Lower leg skin (tissue), 3 donors: ENCODE measurements around the gene TSPAN2.

Experiments used
- CTCF ChIP-seq, 3 donors: fragments of 450-650 bp; IDR thresholded peaks; one replicate each; pipeline ENCODE4 v1.5.1; 2016; ENCODE audit warnings: antibody characterized with exemption in 3 of 3, mild to moderate bottlenecking in 3 of 3, moderate library complexity in 2 of 3
- POLR2A ChIP-seq, 2 donors: fragments of 450-650 bp; IDR thresholded peaks; one replicate each; pipeline ENCODE4 v1.6.1; 2016 to 2017; ENCODE audit warnings: antibody characterized with exemption in 2 of 2, mild to moderate bottlenecking in 1 of 2, moderate library complexity in 1 of 2

GRCh38 chr1:115084902-115085511, 4.3 kb downstream of the TSPAN2 start:
- TF ChIP-seq CTCF (IDR thresholded peaks at IDR 0.05) (no peak), POLR2A (IDR thresholded peaks at IDR 0.05) (no peak)
